Suppressor macrophage (primary cell): Measurements from ENCODE around the gene PIAS3.
"Not testable (repeated sequence)": the region's sequence is repeated elsewhere in the genome, so short reads cannot be mapped to it uniquely, and the experiment has no call there.

Source experiments
- DNase-seq, 4 experiments: peaks; one replicate each; pipeline ENCODE4 v3.0.0-alpha.2; 2020 to 2022

PIAS3 gene

DNA sequence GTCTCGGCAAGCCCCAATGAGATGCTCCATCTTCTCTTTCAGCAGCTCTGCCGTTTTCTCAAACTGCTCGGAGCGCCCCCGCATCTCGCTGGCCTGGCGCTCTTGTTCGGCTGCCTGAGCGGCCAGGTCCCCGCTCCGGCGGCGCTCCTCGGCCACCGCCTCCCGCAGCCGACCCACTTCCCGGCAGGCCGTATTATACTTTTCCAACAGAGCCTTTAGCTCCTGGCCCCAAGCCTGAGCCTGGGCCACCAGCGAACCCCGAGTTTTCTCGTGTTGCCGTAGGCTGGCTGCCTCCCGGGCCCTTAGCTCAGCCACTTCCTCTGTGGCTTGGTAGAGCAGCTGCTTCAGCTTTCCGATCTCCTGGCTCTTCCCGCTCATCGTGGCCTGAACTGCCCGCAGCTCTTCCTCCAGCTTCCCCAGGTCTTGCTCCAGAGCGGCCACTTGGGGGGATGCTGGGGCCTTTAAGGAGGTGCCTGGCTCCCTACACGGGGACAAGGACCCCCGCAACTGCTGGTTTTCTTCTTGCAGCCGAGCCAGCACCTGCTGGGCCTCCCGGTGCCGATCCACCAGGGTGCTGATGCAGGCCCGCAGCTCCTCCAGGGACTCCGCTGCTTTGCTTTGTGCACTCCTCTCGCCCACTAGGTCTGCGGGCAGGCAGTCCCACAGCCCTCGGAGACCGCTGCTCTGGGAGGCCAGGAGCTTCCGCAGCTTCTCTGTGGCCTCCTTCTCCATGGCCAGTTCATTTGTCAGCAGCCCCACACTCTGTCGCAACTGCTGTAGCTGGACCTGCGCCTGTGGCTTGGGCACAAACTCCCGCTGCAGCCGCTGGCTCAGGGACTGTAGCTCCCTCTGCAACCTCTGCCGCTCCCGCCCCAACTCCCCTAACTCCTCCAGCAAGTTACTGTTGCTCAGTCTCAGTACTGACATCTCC lies 13.4 kb upstream of the PIAS3 start:
- DNase-seq, result peak; percentile 64 to 83 (median 76)

DNA sequence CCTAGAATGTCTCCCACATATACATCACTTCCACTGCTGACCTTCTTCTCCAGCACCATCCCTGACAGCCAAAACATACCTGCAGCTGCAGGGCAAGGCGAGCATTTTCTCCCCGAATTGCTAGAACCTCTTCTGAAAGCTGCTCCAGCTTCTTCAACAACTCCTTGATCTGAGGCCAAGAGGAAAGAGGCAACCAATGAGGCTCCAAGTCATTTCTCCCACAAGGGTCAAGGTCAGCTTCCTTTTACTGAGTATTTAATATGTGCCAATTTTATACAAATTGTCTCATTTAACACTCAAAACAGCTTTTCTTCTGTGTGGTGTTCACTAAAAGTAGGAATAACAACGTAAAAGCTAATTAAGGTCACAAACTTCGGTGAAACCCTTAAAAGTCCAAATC lies 9.4 kb upstream of the PIAS3 start:
- no peak for DNase-seq

DNA sequence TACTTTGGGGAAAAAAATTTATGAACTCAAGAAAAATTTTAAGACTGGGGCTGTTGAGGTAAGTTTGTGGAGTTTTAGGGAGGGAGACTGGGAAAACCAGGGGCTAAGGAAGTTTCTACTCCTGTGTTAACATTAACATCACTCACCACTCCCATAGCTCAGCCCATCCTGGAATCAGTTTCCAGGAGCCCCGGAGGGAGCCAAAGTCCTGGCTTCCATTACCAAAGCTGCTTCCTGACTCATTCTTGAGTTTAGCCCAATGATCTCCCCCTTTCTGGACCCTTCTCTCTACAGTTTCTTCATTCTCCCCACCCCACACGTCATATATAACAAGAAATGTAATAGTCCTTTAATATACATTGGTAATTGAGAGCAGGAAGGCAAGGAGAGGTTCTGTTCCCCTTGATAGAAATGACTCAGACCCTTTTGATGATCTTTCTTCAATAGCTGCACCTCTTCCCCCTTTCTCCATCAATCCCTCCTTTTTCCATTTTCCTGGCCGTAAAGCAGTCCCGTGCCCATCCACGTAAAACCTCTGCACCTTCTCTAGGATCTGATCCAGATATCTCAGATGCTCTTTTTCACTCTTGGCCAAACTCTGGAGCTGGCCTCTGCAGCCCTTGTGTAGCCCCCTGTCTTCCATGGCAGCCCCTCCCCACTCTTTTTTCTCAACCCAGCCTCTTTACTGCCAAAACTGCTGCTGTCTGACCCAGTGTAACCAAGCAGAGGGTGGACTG lies 4.6 kb upstream of the PIAS3 start:
- DNase-seq, result no peak

DNA sequence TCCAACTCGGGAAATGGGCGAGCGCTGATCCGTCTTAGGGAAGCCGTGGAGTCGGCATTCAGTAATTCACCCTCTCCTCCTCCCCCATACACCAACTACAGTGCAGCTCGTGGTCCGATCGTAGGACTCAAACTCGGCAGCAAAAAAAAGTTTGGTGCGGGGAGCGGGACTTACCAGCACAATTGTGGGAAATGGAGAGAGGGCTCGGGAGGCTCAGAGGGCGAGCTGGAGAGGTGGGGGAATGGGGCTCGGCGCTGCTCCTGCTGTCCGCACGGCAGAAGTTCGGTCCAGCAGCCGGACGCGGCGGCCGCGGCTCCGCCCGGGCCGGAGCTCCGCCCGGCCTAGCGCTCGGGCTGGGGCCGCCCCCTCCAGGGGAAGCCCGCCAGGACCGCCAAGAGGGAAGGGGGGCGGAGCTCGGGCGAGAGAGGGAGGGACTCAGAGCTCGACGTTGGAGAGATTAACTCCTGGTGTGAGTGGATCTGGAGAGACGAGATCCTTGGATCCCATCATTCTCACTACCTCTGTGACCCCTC lies 676 bp upstream of the PIAS3 start:
- peak; percentile 88 to 96 (median 92) for DNase-seq

DNA sequence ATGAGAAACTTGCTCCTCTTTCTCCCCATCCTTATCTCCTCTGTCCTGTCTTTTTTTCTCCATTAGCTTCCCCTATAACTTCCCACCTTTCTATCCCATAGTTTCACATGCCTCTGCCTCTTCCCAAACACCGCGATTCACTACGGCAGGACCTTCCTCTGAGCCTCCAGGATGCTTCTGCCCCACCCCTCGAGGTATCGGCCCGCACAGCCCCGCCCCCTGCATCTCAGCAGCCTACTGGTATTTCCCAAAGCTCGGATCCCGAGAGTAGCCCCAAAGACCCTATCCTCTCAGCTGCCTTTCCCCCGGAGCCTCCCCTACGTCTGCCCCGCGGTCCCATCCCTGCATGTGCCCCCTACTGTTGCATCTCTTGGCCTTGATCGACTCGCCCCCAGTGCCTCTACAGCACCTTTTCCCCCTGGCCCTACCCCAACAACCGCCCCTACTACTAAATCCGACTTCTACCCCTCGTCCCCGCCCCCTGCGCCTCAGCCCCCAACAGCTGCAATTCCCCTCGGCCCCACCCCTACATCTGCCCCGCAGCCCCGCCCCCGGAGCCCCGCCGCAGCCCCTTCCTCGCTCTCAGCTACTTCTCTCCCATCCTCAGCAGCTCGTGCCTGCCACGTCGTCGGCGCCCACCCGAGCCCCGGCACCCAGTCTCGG lies 512 bp downstream of the PIAS3 start:
- DNase-seq, result peak in 3 of 4 experiments; percentile 28 to 67 (median 57)

DNA sequence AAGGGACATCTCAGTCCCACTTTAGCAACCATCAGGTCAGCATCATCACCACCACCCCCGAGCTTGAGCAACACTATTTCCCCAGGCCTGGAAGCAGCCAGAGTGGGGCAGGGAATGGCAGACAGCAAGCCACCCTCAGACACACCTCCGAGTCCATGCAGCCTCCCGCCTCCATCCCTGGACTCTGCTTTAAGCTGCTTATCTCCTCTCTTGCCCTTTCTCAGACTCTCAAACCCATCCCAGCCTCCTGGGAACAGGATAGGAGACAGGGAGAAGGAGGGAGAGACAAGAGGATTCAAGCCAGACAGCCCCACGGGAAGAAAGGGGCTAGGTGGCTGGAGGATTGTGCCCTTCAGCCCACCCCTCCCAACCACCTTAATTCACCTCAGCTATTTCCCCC lies 1.7 kb downstream of the PIAS3 start:
- no peak for DNase-seq

DNA sequence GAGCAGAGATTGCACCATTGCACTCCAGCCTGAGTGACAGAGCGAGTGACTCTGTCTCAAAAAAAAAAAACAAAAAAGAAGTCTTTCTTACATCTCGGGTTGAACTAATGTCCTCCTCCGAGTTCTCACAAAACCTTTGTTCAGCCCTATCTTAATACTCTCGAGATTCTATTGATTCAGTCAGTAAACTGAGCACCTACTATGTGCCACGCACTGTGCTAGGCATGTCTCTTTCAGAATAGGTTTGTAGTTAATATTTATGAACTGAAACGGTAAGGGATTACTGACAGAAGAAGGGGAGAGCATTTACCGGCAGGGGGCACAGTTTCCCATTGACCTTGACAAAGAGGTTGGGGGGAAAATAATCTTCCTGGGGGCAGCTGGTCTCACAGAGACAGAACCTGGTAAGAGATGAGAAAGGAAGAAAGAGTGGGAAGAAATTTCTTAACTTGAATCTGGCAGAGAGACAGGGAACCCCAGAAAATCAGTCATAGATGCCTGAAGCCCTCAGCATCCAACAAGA lies 3.4 kb downstream of the PIAS3 start:
- no peak for DNase-seq

DNA sequence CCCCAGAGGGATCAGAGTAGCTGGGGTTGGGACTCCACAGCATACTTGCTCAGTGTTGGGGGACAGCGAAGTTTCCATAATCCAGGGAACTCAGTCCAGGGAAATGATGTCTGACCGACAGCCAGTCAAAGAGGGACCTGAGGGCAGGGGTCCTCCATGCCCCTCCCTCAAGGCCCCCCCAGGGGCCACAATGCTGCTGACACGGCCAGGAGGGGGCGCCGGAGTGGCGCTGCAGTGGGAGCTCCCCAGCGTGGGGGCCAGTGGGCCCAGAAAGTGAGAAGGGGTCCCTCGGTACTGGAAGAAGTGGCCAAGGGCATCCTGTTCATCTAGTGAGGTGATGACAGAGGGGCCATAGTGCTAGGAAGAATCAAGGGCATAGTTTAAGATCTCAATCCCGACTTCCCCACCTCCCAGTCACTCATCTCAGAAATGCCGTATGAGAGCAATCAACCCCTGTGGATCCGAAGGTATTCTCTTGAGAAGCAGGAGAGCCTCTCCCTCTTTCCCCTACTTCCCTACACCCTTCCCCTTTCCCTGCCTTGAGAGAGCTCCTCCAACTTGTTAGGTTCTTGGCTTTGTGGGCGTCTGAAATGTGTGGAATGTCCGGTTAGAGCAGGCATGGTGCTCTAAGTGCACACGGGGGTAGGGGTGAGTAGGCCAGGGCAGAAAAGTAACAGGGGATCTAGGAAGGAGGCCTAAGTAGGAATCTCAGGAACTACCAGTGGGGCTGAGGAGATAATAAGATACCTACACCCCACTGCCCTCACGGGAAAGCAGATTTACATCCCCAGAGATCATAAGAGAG lies 9.3 kb downstream of the PIAS3 start:
- DNase-seq, result peak in 1 of 4 experiments; percentile 16

DNA sequence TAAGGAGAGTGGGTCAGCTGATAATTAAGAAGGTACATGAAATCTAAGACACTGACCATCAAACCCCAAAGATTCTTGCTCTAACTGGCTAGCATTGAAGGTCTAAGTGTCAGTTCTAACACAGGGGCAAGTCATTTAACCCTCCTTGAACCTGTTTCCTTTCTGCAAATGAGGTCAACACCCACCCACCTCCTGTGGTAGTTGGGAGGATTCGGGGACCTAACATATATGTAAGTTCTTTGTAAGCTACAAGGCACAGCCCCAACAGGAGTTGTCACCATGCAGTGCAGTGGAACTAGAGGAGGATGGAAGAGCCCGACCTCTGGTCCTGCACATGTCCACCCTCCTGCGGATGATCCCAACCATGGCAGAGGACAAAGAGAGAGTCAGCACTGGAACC lies 11.1 kb downstream of the PIAS3 start:
- no peak for DNase-seq

DNA sequence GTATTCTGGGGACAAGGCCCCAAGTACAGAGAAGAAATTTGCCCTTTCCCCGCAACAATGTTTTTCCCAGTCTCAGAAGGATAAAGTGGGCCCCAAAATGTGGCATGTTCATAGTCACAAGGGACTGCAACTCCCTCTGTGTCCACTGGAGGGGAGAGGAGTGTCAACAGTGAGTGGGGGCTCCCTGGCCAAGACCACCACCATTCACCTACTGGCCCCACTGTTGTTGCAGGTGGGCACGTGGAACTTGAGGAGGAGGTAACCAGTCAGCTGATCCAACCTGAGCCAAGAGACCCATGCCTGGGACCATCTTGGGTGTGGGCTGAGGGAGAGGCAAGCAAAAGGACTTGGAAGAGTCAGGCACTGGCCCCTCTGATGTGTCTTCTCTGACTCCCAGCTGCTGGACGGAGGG lies 12.7 kb downstream of the PIAS3 start:
- peak; percentile 35 to 59 (median 54) for DNase-seq

DNA sequence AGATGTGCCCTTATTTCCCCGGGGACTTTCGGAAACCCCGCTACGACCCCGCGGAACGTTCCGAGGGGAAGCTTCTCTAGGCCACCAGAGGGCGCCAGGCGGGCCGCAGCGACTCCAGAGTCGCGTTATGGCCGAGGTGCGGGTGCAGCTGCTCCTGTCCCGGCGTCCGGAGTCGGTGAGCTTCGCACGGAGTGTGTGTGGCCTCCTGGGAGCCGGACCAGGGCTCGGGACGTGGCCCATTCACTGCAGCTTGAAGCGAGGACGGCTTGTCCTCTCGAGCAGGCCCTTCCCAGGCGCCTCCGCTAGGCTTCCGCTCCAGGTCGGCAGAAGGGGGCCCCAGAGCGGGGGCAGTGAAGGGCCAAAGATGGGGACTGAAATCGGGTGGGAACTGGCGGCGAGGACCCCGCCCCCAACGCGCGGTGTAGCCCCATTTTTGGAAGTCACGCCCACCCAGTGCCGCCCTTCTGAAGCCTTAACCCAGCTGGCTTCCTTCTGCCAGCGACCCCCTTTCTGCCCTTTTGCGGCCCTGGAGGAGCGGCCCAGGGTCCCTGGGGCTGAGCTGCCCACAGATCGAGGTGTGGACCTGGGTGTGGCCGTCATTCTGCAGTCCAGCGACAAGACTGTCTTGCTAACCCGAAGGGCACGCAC lies 13.2 kb downstream of the PIAS3 start, which contains the start of gene NUDT17:
TSS of gene NUDT17 (plus strand) at position 117 of the 648 bp plus-strand sequence. CDS start at position 128, 11 bp downstream.
- peak; percentile 78 to 93 (median 84) for DNase-seq

DNA sequence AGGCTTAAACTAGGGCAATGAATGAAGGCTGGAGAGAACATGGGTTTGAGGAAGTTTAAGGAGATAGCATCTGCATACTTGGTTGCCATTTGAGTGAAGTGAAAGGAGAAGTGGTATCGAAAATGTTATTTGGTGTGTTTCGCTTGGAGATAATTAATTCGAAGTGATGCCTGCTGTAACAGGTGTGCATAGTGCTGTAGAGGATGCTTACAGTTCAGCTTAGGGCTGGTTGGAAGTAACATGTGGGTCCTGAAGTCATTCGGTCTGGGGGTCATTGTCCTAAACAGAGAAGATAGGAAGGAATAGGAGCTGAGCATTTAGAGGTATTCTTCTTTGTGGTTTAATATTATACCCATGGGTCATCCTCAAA lies 13.8 kb downstream of the PIAS3 start:
- DNase-seq, result peak in 3 of 4 experiments; percentile 35 to 72 (median 57)

DNA sequence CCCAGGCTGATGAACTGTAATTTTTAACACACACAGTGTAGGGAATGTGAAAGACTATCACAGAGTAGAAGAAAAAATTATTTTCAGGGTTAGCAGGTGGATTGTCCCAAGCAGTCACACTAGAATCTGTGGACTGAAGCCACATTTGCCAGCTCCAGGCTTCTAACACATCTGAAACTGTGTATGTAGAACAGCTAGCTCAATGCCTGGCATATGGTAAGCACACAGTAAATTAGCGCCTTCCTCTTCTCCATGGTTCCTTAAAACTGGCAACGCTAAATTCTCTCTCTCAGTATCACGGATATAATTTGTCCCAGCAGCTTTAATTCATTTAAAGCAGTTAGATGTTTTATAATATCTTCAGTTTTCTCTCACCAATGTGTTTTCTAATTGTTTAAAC lies 15.8 kb downstream of the PIAS3 start:
- no peak for DNase-seq

DNA sequence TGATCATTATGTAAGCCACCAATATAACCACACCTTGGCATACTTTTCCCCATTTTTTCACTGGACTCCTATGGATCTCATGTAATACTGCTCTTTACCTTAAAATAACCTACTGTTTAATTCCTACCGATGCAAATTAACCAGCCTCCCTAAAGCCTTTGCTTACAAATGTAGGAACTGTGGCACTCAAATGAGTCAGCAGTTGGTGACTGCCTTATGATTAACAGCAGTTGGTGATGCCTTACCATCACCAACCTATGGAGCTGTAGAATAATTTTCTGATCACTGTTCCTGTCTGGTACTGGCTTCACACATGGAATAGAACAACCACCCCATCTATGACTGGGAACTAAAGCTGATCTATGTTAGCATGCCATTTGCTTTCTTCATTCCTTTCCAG lies 21.2 kb downstream of the PIAS3 start:
- DNase-seq, result peak; percentile 24 to 58 (median 40)

DNA sequence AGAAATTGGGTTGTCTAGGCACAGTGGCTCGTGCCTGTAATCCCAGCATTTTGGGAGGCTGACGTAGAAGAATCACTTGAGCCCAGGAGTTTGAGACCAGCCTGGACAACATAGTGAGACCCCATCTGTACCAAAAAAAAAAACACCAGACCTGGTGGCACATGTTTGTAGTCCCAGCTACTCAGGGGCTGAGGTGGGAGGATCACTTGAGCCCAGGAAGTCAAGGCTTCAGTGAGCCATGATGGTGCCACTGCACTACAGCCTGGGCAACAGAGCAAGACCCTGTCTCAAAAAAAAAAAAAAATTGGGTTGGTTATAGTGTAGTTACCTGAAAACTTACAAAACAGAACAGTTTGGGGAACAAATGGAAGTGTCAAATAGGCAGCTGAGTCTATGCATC lies 28.1 kb downstream of the PIAS3 start:
- DNase-seq, result not testable (repeated sequence)

DNA sequence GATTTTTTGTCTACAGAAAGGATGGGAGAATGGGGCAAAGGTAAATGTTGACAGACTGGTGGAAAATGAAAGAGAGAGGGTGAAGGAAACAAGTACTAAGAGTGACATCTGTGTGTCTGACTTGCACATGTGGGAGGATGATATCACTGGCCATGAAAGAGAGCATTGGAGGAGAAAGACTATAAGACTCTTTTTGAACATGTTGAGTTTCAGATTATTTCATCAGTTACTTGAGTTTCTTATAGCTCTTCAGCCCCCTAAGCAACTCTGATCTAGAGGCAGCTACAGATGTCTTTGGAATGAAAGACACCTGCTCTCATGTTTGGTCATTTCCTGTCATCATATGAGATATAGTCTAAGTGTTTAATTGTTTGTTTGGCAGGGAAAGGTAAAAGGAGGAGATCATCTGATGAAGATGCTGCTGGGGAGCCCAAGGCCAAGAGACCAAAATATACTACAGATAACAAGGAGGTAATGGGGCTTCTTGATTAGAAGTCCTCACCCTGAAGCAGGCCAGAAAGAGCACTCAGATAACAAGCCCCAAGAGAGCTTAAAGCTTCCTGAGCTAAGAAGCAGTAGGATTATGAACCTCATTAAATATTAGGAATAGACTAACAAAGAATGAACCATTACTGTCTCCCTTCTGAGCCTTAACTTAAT lies 30.4 kb downstream of the PIAS3 start:
- peak in 1 of 4 experiments; percentile 34 for DNase-seq

DNA sequence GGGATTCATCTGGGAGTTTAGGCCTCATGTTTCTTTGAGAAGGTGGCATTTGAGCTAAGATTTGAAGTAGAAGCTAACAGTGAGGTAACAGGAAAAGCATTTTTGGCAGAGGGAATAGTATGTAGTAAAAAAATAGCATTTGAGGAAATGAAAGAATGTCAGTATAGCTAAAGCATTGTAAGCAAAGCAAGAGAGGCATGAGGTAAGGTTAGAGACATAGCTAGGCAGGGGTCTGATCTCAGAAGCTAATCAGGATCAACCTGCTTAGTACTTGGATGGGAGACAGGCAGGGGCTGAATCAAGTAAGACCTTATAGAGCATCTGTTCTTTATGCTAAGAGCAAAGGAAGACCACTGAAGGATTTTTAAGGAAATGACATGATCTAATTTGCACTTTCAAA lies 30.9 kb downstream of the PIAS3 start:
- DNase-seq, result peak in 1 of 4 experiments; percentile 10

DNA sequence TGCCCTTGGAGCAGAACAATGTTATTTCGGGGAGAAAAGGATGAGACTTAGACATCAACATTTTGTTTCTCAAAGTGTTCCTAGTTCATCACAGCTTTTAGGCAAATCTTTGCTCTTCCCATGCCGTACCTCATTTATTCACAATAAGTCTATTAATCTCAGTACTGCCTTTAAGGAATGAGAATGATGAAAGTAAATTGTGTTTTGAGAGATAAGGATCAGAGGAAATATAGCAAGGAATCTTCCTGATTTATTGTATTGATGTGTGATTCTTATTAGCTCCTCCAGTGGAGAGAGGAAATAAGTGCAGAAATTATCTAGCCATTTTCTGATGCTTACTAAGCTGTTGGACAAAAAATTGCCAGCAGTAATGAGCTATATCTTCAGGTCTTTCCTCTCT lies 32.9 kb downstream of the PIAS3 start:
- no peak for DNase-seq

DNA sequence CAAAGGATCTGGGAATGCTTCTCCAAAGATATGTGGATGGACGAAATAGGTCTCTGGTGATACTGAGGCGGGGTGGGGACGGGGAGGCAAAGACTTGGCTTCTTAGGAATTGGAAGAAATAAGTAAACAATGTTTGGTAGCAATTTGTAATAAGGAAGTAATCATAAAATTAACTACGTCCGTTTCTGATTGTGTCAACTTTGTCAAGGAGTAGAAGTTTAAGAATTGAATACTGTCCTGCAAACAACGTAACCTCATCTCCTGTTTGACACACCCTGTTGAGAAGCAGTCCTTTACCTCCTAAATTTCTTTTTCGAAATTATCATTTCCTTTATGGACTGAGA lies 34.4 kb downstream of the PIAS3 start:
- DNase-seq, result peak in 1 of 4 experiments; percentile 3
